ENCODE results near the gene STK25. TPM values are rescaled to one million over a fixed set of nuclear protein-coding genes. Genes with fewer than 3 reads are reported as not detected.

STK25 gene
- total RNA-seq, 1 donor from 2014 or later, result 256 TPM

DNA sequence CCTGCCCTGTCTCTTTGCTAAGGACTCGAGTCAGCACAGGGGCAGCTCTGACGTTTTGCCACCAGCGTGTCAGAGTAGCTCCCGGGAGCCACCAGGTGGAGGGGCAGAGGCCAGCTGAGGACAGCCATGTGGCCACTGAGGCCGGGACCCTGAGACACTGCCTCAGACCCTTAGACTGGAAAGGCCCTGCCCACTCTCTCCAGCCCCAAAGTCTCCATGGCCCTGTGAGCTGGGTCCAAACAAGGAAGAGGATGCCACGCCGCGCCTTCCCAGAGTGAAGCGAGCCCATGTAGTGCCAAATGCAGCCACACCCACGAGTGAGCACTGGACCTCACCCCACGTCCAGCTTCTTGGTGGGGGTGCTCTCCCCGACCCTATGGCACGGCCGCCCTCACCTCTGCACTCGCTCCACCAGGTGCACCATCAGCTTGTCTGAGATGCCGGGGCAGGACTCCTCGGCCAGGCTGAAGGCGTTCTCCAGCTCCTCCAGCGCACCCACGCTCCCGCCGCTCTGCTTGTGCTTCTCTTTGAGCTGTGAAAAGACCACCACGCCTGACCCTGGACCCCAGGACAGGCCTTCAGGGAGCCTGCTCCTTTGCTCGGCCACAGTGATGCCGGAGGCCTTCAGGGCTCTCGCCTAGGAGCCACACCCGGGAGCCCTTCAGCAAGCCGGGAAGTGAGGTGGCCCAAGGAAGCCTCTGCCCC, 12.2 kb downstream of the STK25 start:
- no peak overlapping the region for H3K4me3 ChIP-seq (ENCODE audit: low read depth, low read length)
- DNase-seq (ENCODE audit: low read depth), result no peak
- TF ChIP-seq, protein P1, sequence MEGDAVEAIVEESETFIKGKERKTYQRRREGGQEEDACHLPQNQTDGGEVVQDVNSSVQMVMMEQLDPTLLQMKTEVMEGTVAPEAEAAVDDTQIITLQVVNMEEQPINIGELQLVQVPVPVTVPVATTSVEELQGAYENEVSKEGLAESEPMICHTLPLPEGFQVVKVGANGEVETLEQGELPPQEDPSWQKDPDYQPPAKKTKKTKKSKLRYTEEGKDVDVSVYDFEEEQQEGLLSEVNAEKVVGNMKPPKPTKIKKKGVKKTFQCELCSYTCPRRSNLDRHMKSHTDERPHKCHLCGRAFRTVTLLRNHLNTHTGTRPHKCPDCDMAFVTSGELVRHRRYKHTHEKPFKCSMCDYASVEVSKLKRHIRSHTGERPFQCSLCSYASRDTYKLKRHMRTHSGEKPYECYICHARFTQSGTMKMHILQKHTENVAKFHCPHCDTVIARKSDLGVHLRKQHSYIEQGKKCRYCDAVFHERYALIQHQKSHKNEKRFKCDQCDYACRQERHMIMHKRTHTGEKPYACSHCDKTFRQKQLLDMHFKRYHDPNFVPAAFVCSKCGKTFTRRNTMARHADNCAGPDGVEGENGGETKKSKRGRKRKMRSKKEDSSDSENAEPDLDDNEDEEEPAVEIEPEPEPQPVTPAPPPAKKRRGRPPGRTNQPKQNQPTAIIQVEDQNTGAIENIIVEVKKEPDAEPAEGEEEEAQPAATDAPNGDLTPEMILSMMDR (conservative IDR thresholded peaks at IDR 0.05; ENCODE audit: low read depth, low read length), result no peak

DNA sequence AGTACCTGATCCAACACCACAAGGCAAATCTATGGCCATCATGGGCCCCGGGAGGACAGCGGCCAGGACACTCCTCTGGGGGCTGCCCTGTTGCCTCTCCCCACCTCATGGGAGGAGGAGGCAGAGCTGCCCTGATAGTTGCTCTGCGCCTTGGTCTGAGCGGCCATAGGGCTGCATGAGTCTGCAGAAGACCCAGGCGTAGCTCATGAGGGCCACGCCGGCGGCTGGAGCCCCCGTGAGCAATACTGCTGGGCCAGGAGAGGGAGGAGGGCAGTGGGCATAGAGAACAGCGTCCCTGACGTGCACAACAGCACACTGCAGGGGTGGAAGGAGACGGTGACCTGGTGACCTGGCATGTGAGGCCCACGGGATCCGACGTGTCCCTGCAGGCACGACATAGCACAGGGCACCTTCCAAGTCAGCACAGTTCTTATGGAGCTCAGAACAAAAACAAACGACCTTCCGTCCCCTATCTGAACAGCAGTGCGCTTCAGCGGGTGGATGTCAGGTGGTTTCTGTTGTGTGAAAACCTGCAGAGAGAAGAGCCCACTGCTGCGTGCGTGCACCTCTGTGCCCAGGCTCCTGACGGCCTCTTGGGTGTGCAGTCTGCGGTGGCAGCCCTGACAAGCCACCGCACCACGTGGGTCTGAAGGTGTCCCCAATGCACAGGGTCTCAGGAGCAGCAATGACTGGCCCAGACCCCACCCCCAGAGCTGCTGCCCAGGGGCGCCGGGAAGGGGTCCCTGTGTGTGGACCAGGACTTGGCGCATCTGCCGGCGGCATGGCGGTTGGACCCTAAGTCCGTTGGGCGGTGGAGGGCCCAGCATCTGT, 13.0 kb downstream of the STK25 start:
- TF ChIP-seq, protein P1 (conservative IDR thresholded peaks at IDR 0.05; ENCODE audit: low read depth, low read length), result no peak
- no peak overlapping the region for H3K4me3 ChIP-seq (ENCODE audit: low read depth, low read length)
- DNase-seq (ENCODE audit: low read depth), result no peak

DNA sequence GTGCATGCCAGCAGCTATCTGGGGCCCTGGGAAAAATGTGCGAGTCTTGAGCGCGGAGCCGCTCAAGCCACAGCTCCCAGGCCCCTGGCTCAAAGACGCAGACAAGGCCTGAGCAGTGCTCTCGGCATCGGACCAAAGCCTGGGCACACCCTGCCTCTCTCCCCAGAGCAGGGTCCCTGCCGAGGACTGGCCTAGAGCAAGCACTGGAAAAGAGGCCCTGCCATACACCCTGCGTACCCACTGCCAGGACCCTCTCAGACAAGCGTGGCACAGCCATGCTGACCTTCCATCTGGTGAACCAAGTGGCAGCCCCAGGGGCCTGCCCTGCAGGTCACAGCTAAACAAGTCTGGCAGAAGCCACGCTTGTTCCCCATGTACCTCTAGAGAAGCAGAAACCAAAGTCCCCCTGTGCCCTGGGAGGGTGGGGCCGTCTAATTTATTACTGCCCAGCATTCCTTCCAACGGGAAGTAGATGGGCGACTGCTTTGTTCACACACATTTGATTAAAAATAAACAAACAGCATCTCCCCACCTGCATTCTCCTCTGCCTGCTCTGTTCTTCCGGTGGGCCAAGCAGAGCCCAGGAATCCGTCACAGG, 14.0 kb downstream of the STK25 start:
- DNase-seq (ENCODE audit: low read depth), result no peak
- H3K4me3 ChIP-seq (ENCODE audit: low read depth, low read length), result no peak overlapping the region
- TF ChIP-seq, protein P1 (conservative IDR thresholded peaks at IDR 0.05; ENCODE audit: low read depth, low read length), result no peak

DNA sequence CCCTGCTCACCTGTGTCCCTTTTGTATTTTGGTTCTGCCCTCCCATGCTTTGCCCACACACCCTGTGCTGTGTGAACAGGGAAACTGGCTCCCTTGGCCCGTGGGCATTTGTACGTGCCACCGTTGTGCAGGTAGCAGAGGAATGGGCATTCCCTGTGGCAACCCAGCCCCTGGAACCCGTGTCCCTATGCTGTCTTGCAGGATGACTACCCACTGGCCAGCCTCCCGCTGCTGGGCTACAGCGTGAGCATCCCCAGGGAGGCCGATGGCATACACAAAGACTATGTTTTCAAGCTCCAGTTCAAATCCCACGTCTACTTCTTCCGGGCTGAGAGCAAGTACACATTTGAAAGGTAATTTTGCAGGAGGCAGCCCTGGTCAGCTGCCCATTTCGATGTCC, 15.3 kb downstream of the STK25 start:
- H3K4me3 ChIP-seq (ENCODE audit: low read depth, low read length), result no peak overlapping the region
- TF ChIP-seq, protein P1 (conservative IDR thresholded peaks at IDR 0.05; ENCODE audit: low read depth, low read length), result no peak
- DNase-seq (ENCODE audit: low read depth), result no peak

DNA sequence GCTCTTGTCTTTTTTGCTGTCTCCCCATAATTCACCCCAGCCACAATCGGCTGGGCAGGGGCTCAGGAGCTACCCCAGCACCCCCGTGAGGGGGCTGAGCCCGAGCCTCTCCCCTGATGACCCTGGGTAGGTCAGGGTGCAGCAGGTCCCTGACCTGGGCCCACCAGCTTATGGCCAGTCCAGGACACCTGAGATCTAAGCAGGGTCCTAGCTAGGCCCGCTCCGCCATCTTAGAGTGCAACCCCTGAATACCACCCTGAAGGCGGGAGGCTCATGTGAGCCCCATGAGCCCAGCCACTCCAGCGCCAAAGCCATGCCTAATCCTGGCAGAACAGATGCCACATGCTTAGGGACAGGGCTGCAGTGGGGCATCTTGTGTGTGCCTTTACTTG, 16.2 kb downstream of the STK25 start:
- TF ChIP-seq, protein P1 (conservative IDR thresholded peaks at IDR 0.05; ENCODE audit: low read depth, low read length), result no peak
- H3K4me3 ChIP-seq (ENCODE audit: low read depth, low read length), result no peak overlapping the region
- no peak for DNase-seq (ENCODE audit: low read depth)

DNA sequence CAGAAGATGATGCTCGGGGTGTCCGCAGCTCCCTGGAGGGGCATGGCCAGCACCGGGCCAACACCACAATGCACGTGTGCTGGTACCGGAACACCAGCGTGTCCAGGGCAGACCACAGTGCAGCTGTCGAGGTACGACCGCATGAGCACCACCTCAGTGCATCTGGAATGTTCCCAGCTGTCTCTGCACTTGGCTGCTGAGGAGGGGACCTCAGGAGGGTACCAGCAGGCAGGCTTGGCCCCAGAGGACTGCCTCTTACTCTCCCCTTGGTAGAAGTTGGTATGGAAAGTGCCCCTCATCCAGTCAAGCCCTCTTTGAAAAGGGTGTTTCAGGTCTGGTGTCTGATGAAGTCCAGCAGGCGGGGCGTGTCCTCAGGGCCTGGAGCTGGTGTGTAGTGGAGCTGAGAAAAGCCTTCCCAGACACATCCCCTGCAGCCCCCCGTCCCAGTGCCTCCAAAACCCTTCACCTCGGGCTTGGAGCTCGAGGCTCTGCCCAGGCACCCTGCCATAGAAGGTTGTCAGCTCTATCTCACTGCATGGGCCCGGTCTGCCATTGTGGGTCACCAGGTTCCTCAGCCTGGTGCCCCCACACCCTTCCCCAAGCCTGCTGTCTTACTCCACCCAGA, 16.7 kb downstream of the STK25 start:
- TF ChIP-seq, protein P1 (conservative IDR thresholded peaks at IDR 0.05; ENCODE audit: low read depth, low read length), result no peak
- no peak for DNase-seq (ENCODE audit: low read depth)
- no peak overlapping the region for H3K4me3 ChIP-seq (ENCODE audit: low read depth, low read length)
